GM23248 (cell line): ENCODE results near the gene SSH3.

Source experiments
- EZH2 ChIP-seq: fragments of 200-600 bp; sonication (generic); IDR thresholded peaks from 2 replicates; pipeline ENCODE4 v1.6.1; 2018; ENCODE audit warnings: antibody characterized with exemption, mild to moderate bottlenecking; ENCODE audit not compliant: insufficient read depth, poor library complexity, severe bottlenecking
- EZH2phosphoT487 ChIP-seq: fragments of 200-600 bp; sonication (generic); IDR thresholded peaks from 2 replicates; pipeline ENCODE4 v1.6.1; 2018; ENCODE audit warnings: antibody characterized with exemption, moderate library complexity, mild to moderate bottlenecking, low read depth; ENCODE audit not compliant: insufficient read depth

- no peak for TF ChIP-seq EZH2phosphoT487
- no peak for TF ChIP-seq EZH2
These were observed 48.0 kb upstream of the SSH3 start for GRCh38 chr11:67255353-67255752.
